Endodermal cell (in vitro differentiated cells): ENCODE data around the gene OR10H1. TPM values are rescaled to one million over a fixed set of nuclear protein-coding genes. Genes with fewer than 3 reads are reported as not detected.
"Not testable (repeated sequence)": the region's sequence is repeated elsewhere in the genome, so short reads cannot be mapped to it uniquely, and the experiment has no call there.

ENCODE experiments used
- DNase-seq: peaks from one replicate; pipeline ENCODE4 v3.0.0-alpha.2; 2017
- H3K27ac ChIP-seq: 2 replicates; pipeline ENCODE4 v1.5.1; 2013; ENCODE audit warnings: mild to moderate bottlenecking, low read depth, low read length, moderate library complexity
- H3K27me3 ChIP-seq: 2 replicates; pipeline ENCODE4 v1.6.1; 2013; ENCODE audit warnings: mild to moderate bottlenecking, low read length, moderate library complexity; ENCODE audit not compliant: insufficient read depth, control insufficient read depth, poor library complexity, severe bottlenecking
- H3K36me3 ChIP-seq: 2 replicates; pipeline ENCODE4 v1.7.0; 2013; ENCODE audit warnings: mild to moderate bottlenecking, low read length, moderate library complexity; ENCODE audit not compliant: control insufficient read depth, insufficient read depth
- H3K4me1 ChIP-seq: one replicate; pipeline ENCODE4 v1.7.0; 2013; ENCODE audit warnings: low read length; ENCODE audit not compliant: control insufficient read depth, insufficient read depth
- H3K4me3 ChIP-seq: 2 replicates; pipeline ENCODE4 v1.5.1; 2013; ENCODE audit warnings: mild to moderate bottlenecking, low read length, moderate library complexity
- H3K9ac ChIP-seq: 2 replicates; pipeline ENCODE4 v1.6.1; 2013; ENCODE audit warnings: mild to moderate bottlenecking, low read length, moderate library complexity; ENCODE audit not compliant: poor library complexity, severe bottlenecking; ENCODE audit errors: extremely low read depth
- H3K9me3 ChIP-seq: 2 replicates; pipeline ENCODE4 v1.6.1; 2013; ENCODE audit warnings: mild to moderate bottlenecking, low read length, moderate library complexity; ENCODE audit not compliant: control insufficient read depth
- H3K27ac Mint-ChIP-seq: 2 replicates; pipeline ENCODE4 v1.8.0; 2020; ENCODE audit warnings: mixed read lengths
- H3K27me3 Mint-ChIP-seq: 2 replicates; pipeline ENCODE4 v1.8.0; 2021; ENCODE audit warnings: mild to moderate bottlenecking, mixed read lengths; ENCODE audit not compliant: insufficient read depth
- H3K36me3 Mint-ChIP-seq: 2 replicates; pipeline ENCODE4 v1.8.0; 2020; ENCODE audit warnings: low read depth, mixed read lengths
- H3K4me1 Mint-ChIP-seq: 2 replicates; pipeline ENCODE4 v1.8.0; 2020; ENCODE audit warnings: mixed read lengths
- H3K4me3 Mint-ChIP-seq: 2 replicates; pipeline ENCODE4 v1.8.0; 2020; ENCODE audit warnings: mild to moderate bottlenecking, moderate library complexity, mixed read lengths
- H3K9me3 Mint-ChIP-seq: 2 replicates; pipeline ENCODE4 v1.8.0; 2020; ENCODE audit warnings: mild to moderate bottlenecking, mixed read lengths
- CTCF ChIP-seq: fragments of 200-600 bp; sonication (generic); conservative IDR thresholded peaks from 2 replicates; pipeline ENCODE4 v1.5.0; 2021; ENCODE audit warnings: antibody characterized with exemption, mild to moderate bottlenecking
- WGBS, 2 experiments: methylation state at CpG; one replicate each; pipeline versions ENCODE4 v1.1.5 to v1.1.7; 2013; ENCODE audit warnings: missing lambda C conversion rate in 2 of 2, mixed read lengths in 1 of 2; ENCODE audit not compliant: insufficient coverage in 1 of 2, insufficient read length in 1 of 2; 5-methylcytosine and 5-hydroxymethylcytosine counted together
- total RNA-seq, 2 donors: library from RNA; stranded (reverse); fragmentation: NEBNext Ultra II Directional in 1 of 2; extraction: Animal tissue kit (Norgen Biotek cat#: 25700) in 1 of 2; gene quantifications; 2 replicates in 1 of 2; 3 replicates in 1 of 2; pipeline ENCODE4 v1.2.1, GENCODE V29; 2021

The OR10H1 gene
- total RNA-seq, 2 donors from 2014 or later, result 0.09 TPM; not detected in 1

GRCh38 chr19:15787611-15788155 is 27.8 kb downstream of the OR10H1 start, which contains the start of gene OR10H5:
TSS of gene OR10H5 (plus strand) at chr19:15787661. CDS start at chr19:15794049, 6,388 bp downstream.
- H3K27me3 Mint-ChIP-seq, result no peaks in the 10 kb centered on the region
- no peak within 1 kb of the TSS for H3K27ac Mint-ChIP-seq
- H3K27me3 ChIP-seq, result no peaks in the 10 kb centered on the region

GRCh38 chr19:15782896-15783295 is 32.6 kb downstream of the OR10H1 start:
- H3K9me3 ChIP-seq, result peaks cover 18% of the 10 kb centered on the region
- peaks cover 78% of the 10 kb centered on the region for H3K9me3 Mint-ChIP-seq
- not testable (repeated sequence) for H3K4me3 ChIP-seq, H3K27ac ChIP-seq, H3K4me3 Mint-ChIP-seq, H3K27me3 ChIP-seq, H3K9ac ChIP-seq, H3K4me1 Mint-ChIP-seq, H3K36me3 Mint-ChIP-seq, H3K27me3 Mint-ChIP-seq, H3K36me3 ChIP-seq, H3K27ac Mint-ChIP-seq, H3K4me1 ChIP-seq, DNase-seq
- 81 to 86% methylated on average over 7 of the region's 7 CpGs for WGBS, 2 experiments

More at GRCh38 chr19:15787611-15788155, 27.8 kb downstream of the OR10H1 start, which contains the start of gene OR10H5:
- Mint-ChIP-seq H3K36me3 (peaks cover under 1% of the 10 kb centered on the region), H3K4me3 (no peak within 1 kb of the TSS), H3K9me3 (peaks cover 90% of the 10 kb centered on the region), H3K4me1 (no peaks in the 10 kb centered on the region)
- no peak for DNase-seq
- Histone ChIP-seq H3K9ac (no peak within 1 kb of the TSS), H3K4me3 (no peak within 1 kb of the TSS), H3K9me3 (peaks cover 30% of the 10 kb centered on the region), H3K4me1 (no peaks in the 10 kb centered on the region), H3K27ac (no peak within 1 kb of the TSS), H3K36me3 (no peaks in the 10 kb centered on the region)
- no peak for TF ChIP-seq CTCF
- WGBS, 2 experiments, result 55 to 68% methylated on average over 5 to 6 of the region's 6 CpGs

GRCh38 chr19:15782211-15782610 is 33.3 kb downstream of the OR10H1 start:
- H3K27me3 Mint-ChIP-seq, result no peaks in the 10 kb centered on the region

More at GRCh38 chr19:15782211-15782610, 33.3 kb downstream of the OR10H1 start:
- no peaks in the 10 kb centered on the region for H3K4me1 ChIP-seq
- H3K4me3 Mint-ChIP-seq, result no peak overlapping the region
- peaks cover 78% of the 10 kb centered on the region for H3K9me3 Mint-ChIP-seq
- WGBS, 2 experiments, result 71 to 75% methylated on average over 1 to 2 of the region's 3 CpGs
- no peak overlapping the region for H3K9ac ChIP-seq
- H3K27ac ChIP-seq, result no peak overlapping the region
- no peaks in the 10 kb centered on the region for H3K36me3 ChIP-seq
- TF ChIP-seq CTCF, result no peak
- no peaks in the 10 kb centered on the region for H3K27me3 ChIP-seq
- no peak overlapping the region for H3K4me3 ChIP-seq
- H3K27ac Mint-ChIP-seq, result no peak overlapping the region
- no peaks in the 10 kb centered on the region for H3K4me1 Mint-ChIP-seq
- peaks cover 25% of the 10 kb centered on the region for H3K9me3 ChIP-seq
- DNase-seq, result no peak
- H3K36me3 Mint-ChIP-seq, result peaks cover 2% of the 10 kb centered on the region
